Measurements from ENCODE around the gene ARL17B.
"Not testable (repeated sequence)": the region's sequence is repeated elsewhere in the genome, so short reads cannot be mapped to it uniquely, and the experiment has no call there.

ARL17B gene

GRCh38 chr17:46361755-46362154 is at the start of gene ARL17B:
Gene ARL17B, minus strand, starts transcription at chr17:46361766. Its CDS starts 3,369 bp downstream, at chr17:46358397.
- not testable (repeated sequence) for DNase-seq (ENCODE audit: low spot score)

- not testable (repeated sequence) for DNase-seq (ENCODE audit: low spot score)
These were observed 48.3 kb upstream of the ARL17B start for GRCh38 chr17:46409864-46410263.

GRCh38 chr17:46407155-46407554 is 45.6 kb upstream of the ARL17B start:
- not testable (repeated sequence) for DNase-seq (ENCODE audit: low spot score)

GRCh38 chr17:46401033-46401787 is 39.6 kb upstream of the ARL17B start:
- not testable (repeated sequence) for DNase-seq (ENCODE audit: low spot score)

- not testable (repeated sequence) for DNase-seq (ENCODE audit: low spot score)
These were observed 39.0 kb upstream of the ARL17B start for GRCh38 chr17:46400543-46400942.

GRCh38 chr17:46399993-46400392 is 38.4 kb upstream of the ARL17B start:
- DNase-seq (ENCODE audit: low spot score), result not testable (repeated sequence)

- not testable (repeated sequence) for DNase-seq (ENCODE audit: low spot score)
These were observed 34.7 kb upstream of the ARL17B start for GRCh38 chr17:46396292-46396691.

GRCh38 chr17:46393702-46394101 is 32.1 kb upstream of the ARL17B start:
- not testable (repeated sequence) for DNase-seq (ENCODE audit: low spot score)

- DNase-seq (ENCODE audit: low spot score), result not testable (repeated sequence)
These were observed 23.9 kb upstream of the ARL17B start for GRCh38 chr17:46385491-46385890.

GRCh38 chr17:46383118-46383517 is 21.6 kb upstream of the ARL17B start:
- DNase-seq (ENCODE audit: low spot score), result not testable (repeated sequence)

GRCh38 chr17:46373418-46373817 is 11.9 kb upstream of the ARL17B start:
- DNase-seq (ENCODE audit: low spot score), result not testable (repeated sequence)

GRCh38 chr17:46372236-46373229 is 11.0 kb upstream of the ARL17B start:
- DNase-seq (ENCODE audit: low spot score), result not testable (repeated sequence)

GRCh38 chr17:46367520-46367919 is 6.0 kb upstream of the ARL17B start:
- DNase-seq (ENCODE audit: low spot score), result not testable (repeated sequence)

- not testable (repeated sequence) for DNase-seq (ENCODE audit: low spot score)
These were observed 326 bp downstream of the ARL17B start for GRCh38 chr17:46361145-46361735.

GRCh38 chr17:46353856-46354255 is 7.7 kb downstream of the ARL17B start:
- not testable (repeated sequence) for DNase-seq (ENCODE audit: low spot score)

- DNase-seq (ENCODE audit: low spot score), result not testable (repeated sequence)
These were observed 12.5 kb downstream of the ARL17B start for GRCh38 chr17:46349060-46349459.

- not testable (repeated sequence) for DNase-seq (ENCODE audit: low spot score)
These were observed 13.2 kb downstream of the ARL17B start for GRCh38 chr17:46348345-46348744.

- DNase-seq (ENCODE audit: low spot score), result not testable (repeated sequence)
These were observed 19.4 kb downstream of the ARL17B start for GRCh38 chr17:46342131-46342530.

- not testable (repeated sequence) for DNase-seq (ENCODE audit: low spot score)
These were observed 20.3 kb downstream of the ARL17B start for GRCh38 chr17:46341220-46341619.

- not testable (repeated sequence) for DNase-seq (ENCODE audit: low spot score)
These were observed 66.7 kb downstream of the ARL17B start, which contains the start of gene LRRC37A for GRCh38 chr17:46294831-46295230. Gene LRRC37A, plus strand, starts transcription at chr17:46295131. Its CDS starts 3 bp downstream, at chr17:46295134.

GRCh38 chr17:46291618-46292017 is 69.9 kb downstream of the ARL17B start:
- DNase-seq (ENCODE audit: low spot score), result not testable (repeated sequence)
